ENCODE results near the gene SLC6A4.

SLC6A4 gene

DNA sequence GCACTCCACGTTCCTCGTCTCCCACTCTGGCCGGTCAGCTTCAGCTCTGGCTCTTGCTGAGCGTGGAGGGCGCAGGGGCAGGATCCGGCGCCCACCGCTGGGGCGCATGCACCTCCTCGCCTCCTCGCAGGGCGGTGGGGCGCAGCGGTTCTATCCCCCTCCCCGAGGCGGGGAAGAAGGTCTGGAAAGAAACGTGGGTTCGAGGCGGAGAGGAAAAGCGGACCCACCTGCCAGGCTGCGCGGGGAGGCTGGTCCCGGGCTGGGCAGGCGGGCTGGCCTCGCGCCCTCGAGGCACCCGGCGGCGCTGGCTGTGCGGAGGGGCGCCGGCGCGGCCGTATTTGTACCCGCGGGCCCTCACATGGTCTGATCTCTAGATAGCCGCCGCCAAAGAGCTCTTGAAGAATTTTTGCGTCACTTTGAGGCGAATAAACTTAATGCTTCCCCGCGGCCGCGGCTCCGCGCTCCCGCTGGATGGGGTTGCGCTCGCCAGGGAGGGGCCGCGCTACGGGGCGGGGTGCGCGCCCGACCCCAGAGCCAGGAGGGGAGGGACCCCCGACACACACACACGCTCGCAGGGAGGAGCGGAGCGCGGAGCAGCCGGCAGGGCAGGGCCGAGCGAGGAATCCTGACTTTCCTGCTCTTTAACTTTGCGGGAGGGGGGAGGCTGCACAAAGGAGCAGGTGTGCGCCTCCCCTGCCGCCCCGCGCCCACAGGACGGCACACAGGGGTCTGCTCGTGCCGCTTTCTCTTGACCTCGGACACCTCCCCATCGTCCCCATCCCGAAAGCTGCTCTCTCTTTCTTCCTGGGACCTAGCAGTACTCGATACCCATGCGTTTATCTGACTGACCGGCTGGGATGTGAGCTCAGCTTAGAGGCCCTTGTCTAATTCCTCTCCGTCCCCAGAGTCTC lies at the start of gene SLC6A4:
SLC6A4 (minus strand) TSS at position 312 of the 911 bp plus-strand sequence. CDS start 13,739 bp downstream, outside the sequence.
- no peak for DNase-seq (ENCODE audit: low read depth)

DNA sequence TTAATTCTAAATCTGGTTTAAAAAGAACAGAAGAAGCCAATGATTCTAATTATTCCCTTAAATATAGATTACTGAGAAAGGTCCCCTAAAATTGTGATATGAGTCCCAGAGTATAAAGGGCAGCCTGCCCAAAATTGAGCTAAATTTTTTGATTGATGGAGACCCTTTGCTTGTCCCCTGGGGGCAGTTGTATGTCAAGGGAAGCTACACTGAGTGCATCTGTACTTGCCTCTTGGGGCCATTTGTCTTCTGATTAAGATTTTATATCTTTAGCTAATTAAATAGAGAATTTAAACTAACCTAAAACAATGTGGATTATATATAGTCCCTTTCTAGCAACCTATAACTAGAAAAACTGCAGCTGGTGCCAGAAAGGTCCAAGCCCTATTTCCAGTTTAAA lies 43.7 kb upstream of the SLC6A4 start:
- no peak for DNase-seq (ENCODE audit: low read depth)

DNA sequence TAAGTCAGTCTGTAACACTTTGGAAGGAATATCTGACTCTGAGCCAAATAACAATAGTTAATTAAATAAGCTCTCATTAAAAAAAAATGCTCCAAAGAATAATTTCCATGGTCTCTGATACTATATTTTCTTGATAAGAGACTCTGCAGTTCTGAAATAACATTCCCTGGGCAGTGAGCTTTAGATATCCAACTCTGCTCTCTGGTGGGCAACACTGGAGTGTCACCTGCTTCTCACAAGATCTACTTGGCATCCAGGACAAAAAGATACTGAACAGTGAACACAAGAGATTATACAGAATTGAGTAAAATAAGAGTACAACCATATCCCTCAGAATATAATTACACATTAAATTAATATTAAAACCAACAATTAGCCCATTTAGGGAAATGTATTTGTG lies 42.5 kb upstream of the SLC6A4 start:
- DNase-seq (ENCODE audit: low read depth): no peak

DNA sequence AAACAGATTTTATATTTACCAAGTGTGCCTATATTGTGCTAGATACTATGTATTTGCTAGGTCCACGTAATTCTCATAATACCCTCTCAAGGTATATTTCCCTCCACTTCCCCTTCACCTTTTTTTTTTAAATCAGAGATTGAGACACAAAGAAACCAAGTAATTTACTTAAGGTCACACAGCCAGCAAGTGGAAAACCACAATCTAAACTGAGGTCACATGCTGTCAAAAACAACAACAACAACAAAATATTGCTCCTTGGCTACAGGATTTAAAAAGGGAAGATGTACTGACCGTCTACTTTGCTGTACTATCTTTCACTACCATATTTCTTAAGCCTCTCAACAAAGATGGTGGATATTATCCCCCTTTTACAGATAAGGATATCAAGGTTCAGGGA lies 40.4 kb upstream of the SLC6A4 start:
- DNase-seq (ENCODE audit: low read depth): no peak

DNA sequence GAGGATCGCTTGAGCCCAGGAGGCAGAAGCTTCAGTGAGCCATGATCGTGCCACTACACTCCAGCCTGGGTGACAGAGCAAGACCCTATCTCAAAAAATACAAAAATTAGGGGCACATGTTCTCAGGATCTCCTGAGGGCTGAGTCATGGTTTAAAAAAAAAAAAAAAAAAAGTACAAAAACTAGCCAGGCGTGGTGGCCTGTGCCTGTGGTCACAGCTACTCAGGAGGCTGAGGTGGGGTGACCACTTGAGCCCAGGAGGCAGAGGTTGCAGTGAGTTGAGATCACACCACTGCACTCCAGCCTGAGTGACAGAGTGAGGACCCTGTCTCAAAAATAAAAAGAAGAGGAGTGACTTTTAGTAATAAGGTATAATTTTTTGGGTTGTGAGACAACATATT lies 39.4 kb upstream of the SLC6A4 start:
- DNase-seq (ENCODE audit: low read depth): no peak

DNA sequence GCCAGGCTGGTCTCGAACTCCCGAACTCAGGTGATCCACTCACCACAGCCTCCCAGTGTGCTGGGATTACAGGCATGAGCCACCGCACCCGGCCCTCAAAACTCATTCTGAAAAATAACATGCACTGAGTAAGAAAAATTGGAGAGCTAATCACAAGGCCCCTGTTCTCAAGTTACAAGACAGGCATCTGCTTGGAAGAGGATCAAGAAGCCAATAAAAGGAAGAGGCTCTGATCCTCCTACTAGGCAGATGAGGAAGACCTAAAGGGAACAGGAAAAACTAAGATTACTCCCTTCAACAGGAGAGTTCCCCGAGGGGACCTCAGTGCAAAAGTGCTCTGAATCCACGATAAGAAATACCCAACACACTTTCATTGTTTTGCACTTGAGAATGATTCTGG lies 37.9 kb upstream of the SLC6A4 start:
- DNase-seq (ENCODE audit: low read depth): no peak

DNA sequence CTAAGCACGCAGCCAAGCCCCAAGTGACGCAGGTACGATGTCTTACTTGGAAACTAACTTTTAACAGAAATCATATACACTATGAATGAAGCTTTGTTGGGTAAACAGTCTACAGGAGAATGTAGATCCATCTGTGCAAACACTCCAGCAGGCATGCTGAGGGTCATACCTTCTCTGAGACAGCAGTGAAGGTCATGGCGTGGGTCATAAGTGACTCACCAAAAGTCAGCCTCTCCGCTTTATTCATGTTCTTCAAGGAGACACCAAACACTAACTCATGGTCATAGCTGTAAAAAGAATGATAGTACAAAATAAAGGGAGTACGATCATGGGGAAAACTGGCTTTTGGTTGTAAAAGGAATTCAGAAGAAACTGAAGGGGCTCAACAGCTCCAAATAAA lies 35.6 kb upstream of the SLC6A4 start:
- DNase-seq (ENCODE audit: low read depth): no peak

DNA sequence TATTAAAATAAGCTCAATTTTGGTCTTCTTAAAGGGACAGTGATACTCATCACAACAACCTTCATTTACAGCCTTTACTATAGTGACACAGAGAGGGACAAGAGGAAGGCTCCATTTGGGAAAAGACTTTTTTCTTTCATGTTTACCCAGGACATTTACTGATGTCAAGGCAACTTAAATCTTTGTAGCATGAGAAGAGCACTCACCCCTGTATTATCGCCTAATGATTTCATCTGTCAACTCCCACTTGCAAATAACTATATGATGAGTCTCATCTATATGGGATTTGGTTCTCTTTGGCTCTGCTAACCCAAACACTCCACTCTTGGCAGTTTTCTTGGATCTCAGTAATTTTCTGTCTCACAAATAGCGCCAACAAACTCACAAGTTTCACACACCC lies 32.1 kb upstream of the SLC6A4 start:
- DNase-seq (ENCODE audit: low read depth): no peak

DNA sequence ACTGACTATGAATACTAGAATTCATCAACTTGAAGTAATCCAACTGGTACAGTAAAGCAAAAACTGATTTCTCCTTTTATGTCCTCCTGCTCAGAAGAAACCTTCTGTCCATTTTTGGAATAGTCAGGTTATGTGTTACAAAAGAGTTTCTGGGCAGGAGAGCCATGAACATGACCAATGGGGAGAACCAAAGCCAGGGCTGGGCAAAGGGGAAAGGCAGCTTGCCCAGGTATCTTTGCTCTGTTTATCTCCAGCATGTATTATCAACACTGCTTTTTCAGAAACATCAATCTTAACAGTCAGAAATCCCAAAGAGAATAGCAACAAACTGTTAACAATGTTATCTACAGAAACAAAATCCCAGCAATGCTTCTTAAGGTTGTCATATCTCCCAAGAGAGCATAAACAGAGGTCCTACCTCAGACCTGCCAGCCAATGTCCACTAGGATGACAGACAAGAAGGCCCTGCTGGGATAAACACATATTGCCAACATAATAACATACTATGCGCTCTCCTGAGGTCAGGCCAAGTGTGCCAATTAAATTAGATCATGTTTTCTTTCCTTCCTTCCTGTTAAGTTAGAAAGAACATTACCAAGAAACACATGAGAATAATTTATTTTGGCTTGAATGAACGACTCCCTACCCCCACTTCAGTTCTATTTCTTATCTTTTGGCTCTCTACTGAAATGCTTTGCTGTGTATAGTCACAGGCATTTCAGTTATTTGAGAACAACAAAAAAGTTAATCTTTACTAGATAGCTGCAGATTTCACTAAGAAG lies 28.2 kb upstream of the SLC6A4 start:
- DNase-seq (ENCODE audit: low read depth): no peak

DNA sequence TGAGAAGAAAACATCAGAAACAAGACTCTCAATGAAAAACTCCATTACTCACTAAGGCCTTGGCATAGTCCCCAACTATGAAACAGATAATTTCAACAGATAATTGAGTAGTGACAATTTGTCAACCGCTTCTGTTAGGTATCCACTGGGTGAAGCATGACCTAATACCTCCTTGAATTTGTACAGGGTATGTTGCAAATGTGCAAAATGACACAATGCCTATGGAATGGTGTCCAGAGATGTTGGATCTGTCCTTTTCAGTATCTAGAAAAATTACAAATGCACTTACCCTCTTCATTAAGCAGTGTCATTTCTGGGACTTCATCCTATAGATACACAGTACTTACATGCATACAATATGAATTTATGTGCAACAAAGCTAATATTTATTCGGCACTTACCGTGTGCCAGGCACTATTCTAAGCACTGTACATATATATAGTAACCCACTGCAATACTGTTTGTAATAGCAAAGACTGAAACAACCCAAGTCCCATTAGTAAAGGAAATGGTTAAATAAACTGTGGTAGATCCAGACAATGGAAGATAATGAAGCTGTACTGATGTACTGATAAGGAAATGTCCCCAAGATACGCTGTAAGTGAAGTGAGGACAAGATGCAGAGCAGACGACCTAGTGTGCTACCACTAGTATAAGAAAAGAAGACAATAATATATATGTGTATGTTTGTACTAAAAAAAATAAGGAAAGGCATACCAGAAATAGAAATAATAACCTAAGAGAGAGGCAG lies 21.4 kb upstream of the SLC6A4 start:
- peak; percentile 21 for DNase-seq (ENCODE audit: low read depth)

DNA sequence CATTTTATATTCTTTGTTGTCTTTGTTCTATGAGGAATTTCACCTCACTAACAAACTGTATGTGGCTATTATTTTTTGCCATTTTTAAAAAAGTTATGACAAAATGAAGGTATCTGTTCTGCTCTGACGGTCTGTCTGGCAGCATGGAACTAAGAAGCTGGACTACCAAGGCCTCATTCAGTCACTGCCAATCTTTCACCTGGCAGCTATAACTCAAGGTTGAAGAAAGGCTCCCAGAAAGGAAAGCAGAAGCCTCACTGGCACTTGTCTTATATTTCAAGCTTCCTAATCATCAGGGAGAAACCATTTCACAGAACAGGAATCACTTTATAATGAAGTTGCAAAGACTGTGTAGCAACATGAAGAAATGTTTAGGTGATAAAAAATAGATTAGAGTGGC lies 18.7 kb upstream of the SLC6A4 start:
- DNase-seq (ENCODE audit: low read depth): no peak

DNA sequence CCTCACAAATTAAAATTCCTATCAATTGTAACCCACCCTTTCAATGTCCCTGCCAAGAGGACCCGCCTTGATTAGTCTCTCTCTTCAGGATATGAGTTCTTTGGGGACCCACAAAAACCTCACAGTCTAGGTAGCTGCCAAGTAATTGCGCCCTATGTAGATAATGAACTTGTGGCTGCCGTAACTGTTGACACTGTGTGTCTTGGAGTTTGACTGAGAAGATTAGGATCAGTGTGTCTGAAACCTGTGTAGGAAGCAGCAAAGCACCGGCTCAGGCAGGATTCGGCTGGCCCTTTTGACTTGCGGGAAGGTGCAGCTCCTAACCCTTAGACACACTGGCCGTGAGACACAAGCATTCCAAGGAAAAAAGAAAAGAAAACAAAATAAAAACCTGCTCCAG lies 17.8 kb upstream of the SLC6A4 start:
- no peak for DNase-seq (ENCODE audit: low read depth)

DNA sequence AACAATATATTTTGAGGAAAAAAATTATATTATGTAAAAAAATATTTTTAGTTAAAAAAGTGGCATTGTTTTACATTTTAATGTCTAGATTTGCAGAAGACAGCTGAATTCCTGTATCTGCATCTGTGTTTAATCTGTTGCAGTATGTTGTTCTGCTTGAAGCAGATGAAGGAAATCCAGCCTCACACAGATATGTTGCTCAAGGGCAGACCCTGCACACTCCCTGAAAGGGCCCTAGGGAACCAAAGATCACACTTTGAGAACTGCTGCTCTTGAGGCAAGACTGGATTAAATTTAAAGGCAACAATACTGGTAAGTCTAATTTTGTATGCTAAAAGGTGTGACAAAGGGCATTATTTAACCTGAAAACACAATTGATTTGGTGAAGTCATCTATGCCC lies 16.4 kb upstream of the SLC6A4 start:
- DNase-seq (ENCODE audit: low read depth): no peak

DNA sequence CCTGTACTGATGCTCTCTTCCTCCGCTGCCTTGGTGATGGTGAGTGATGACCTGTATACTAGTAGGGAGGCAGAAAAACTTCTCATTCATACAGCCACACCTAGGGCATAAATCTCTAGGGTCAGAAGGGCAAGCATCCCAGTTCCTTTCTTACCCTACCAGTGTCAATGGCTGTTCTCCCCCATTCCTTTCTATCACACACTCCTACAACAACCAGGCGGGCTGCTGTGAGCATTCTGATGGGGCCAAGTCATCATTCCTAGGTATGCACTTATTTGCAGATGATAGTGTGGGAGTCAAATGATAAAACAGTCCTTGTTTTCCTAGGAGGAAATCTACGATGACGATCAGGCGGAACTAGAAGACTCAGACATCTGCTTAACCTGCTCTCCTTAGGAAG lies 14.0 kb upstream of the SLC6A4 start:
- no peak for DNase-seq (ENCODE audit: low read depth)

DNA sequence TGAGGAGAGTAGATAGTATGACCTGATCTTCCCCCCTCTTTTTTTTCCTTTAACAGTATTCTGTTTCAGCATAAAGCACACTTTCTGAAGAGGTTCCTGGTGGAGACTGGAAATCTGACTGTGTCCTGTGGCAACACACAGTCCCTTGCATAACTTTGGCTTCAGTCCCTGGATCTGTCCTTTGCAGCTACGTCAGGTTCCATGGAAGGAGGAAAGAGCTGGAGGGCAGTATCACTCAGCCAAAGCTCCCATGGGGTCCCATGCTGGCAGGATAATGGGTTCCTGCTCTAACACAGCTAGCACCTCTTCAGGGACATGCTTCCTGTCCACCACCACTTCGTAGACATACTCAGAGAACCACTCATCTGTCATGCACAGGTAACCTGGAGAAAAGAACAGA lies 13.3 kb upstream of the SLC6A4 start:
- no peak for DNase-seq (ENCODE audit: low read depth)

DNA sequence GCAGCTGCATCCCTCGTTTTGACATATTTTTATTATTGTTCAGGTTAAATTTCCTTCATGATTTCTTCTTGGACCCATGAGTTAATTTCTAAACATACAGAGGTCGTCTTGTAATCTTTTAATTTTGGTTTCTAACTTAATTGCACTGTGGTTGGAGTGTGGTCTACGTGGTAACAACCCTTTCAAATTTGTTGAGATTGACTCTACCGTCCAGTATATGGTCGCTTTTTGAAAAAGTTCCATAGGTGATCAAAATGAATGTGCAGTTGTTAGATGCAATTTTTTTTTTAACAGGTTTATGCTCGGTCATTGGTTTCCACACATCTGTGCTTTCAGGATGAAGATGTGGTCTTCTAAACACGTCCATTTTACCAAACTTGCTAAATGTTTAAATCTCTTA lies 11.0 kb upstream of the SLC6A4 start:
- no peak for DNase-seq (ENCODE audit: low read depth)

DNA sequence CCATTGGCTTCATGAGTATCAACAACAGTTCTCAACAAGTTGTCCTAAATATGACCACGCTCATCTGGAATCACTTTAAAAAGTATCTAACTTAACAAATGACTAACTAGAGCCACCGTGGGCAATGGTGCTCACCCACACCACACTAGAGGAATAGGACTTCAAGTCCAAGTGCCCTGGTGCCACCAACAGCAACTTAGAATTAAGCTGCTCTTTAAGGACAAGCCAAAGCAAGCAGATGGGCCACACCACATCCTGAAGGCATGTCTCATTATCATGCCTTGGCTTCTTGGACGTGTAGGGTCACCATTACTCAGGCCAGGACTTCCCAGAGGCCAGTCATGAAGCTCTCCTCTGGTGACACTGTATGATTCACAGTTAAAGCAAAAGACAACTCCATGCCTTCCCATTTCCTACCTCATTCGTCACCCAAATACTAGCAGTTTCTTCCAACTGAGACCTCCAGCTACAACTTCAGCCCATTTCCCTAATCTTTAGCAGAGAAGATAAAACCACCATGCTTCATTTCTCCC lies 9.4 kb upstream of the SLC6A4 start:
- peak; percentile 58 for DNase-seq (ENCODE audit: low read depth)

DNA sequence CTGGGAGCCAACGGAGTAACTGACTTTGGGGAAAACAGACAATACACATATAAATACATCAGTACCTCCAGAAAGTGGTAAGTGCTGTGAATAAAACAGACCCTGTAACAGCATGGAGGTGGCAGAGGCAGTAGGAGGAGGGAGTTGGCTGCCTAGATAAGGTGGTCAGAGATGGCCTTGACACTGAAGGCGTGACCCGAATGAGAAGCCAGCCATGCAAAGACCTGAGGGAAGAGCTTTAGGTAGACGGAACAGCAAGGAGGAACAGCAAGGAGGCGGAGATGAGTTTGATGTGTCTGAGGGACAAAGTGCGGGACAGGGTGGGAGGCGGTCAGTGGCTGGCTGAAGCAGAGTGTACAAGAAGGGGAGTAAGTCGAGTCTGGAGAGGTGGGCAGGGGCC lies 8.1 kb upstream of the SLC6A4 start:
- no peak for DNase-seq (ENCODE audit: low read depth)

DNA sequence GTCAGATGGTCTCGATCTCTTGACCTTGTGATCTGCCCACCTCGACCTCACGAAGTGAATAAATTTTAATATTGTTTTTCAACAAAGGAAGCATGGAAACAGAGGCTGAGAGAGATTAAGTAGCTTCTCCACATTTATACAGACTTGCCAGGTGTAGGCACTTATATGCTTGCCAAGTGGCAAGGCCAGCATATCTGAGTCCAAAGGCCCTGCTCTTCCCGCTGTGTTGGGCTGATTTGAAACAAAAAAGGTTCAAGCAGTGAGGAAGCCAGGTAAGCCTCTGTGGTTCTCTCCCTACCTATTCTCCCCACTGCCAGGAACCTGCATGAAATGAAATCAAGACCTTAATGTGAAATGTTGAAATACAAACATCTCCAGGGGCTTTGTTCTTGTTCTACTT lies 7.5 kb upstream of the SLC6A4 start:
- DNase-seq (ENCODE audit: low read depth): no peak

DNA sequence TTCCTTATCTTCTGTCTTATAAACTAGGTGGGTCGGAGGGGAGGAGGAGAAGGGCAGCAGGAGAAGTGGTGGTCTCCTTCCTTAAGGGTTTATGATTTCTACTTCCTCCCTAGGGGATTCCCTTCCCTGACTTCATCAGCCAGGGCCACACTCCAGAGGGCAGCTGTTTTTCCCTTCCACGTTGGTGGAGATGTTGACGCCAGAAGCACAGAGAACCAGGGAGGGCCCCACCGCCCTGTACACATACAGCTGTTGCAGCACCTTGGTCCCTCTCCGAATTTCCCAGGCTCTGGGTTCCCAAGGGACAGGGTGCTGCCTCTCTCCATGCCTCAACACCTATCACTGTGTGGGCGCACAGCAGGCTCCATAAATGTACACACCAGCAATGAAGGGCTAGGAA lies 5.6 kb upstream of the SLC6A4 start:
- no peak for DNase-seq (ENCODE audit: low read depth)

DNA sequence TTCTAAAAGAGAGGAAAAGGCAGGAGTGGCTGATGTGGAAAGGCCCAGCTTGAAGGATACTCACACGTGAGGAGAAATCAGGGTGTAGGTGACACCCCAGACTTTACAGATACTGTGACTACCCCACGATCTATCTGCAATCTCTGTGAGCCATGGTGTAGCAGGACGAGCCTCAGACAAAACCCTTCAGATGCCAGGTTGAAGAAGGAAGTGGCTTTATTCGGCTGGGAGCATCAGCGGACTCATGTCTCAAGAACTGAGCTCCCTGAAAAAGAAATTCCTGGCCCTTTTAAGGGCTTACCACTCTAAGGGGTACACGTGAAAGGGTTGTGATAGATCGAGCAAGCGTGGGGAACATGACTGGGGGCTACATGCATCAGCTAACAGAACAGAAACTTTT lies 4.7 kb upstream of the SLC6A4 start:
- DNase-seq (ENCODE audit: low read depth): no peak

DNA sequence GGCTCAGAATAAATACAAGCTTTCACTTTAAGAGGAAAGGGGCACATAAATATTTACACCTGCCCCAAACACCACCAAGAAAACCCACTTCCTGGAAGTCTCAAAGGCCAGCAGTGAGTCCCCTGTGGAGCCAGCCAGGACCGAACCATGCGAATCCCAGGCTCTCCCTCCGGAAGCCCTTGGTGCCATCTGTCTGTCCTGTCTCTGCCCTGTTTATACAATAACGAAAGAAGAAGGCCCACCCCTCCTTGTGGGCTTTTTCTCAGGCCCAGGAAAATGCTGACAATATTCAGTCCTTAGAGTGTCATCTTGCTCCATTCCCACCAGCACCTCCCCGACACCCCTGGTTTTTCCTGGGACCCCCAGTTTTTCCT lies 3.6 kb upstream of the SLC6A4 start:
- DNase-seq (ENCODE audit: low read depth): no peak
